Stimulated activated naive CD4-positive, alpha-beta T cell treated with Interleukin-2 at 50 U/mL for 16 hours (primary cell): ENCODE data around the gene MGAT5B.
"Not testable (repeated sequence)": the region's sequence is repeated elsewhere in the genome, so short reads cannot be mapped to it uniquely, and the experiment has no call there.

Experiments used
- DNase-seq: peaks from one replicate; lab custom pipeline; 2025; lab: John Stamatoyannopoulos, UW

MGAT5B gene

DNA sequence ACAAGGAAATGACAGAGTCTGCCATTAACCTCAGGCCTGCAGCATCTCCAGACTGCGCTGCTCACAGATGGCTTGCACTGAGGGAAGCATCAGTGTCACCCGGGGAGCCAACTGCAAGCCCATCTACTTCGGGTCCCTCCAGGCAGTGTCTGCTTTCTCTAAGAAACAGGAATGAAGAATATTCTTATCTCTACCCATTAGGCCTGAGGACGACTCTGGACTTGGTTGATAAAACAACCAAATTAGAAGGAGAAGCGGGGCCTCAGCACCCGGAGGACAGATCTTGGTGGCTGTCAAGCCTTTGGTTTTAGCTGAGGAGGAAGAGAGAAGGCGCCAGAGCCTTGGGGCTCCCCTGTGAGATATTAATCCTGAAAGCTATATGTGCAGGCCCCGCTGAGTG, 19.5 kb upstream of the MGAT5B start:
- no peak for DNase-seq

DNA sequence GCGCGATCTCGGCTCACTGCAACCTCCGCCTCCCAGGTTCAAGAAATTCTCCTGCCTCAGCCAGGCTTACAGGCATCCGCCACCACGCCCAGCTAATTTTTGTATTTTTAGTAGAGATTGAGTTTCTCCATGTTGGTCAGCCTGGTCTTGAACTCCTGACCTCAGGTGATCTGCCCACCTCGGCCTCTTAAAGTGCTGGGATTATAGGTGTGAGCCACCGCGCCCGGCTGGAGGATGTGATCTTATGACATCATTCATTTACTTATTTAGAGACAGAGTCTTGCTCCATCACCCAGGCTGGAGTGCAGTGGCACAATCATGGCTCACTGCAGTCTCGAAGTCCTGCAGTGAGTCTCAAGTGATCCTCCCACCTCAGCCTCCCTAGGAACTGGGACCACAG, 19.0 kb upstream of the MGAT5B start:
- DNase-seq = not testable (repeated sequence)

DNA sequence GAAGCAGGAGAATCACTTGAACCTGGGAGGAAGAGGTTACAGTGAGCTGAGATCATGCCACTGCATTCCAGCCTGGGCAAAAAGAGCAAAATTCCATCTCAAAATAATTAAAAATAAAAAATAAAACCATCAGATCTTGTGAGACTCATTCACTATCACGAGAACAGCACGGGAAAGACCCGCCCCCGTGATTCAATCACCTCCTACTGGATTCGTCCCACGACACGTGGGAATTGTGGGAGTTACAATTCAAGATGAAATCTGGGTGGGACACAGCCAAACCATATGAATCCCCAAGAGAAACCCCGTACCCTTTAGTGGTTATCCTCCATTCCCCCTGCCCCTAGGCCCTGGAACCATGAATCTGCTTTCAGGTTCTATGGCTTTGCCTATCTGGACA, 15.4 kb upstream of the MGAT5B start:
- no peak for DNase-seq

DNA sequence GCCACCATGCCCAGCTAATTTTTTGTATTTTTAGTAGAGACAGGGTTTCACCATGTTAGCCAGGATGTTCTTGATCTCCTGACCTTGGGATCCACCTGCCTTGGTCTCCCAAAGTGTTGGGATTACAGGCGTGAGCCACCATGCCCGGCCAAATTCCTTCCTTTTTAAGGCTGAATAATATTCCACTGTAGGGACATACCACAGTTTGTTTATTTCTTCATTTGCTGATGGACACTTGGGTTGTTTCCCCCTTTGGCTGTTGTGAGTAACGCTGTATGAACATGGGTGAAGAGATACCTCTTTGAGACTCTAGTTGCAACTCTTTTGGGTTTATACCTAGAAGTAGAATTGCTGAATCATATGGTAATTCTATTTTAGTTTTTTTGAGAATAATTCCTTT, 13.1 kb upstream of the MGAT5B start:
- no peak for DNase-seq

DNA sequence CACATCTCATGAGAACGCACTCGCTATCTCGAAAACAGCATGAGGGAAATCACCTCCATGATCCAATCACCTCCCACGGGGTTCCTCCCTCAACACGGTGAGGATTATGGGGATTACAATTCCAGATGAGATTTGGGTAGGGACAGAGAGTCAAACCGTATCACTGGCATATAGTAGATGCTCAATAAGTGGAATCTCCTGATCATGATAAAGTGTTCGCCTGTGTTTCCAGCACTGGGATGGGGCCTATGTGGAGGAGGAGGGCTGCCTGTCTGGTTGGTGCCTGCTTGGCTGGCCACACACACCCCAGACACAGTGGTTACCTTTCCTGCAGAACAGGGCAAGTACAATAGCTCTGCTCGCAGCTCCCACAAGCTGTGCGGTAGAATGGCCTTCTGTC, 6.1 kb upstream of the MGAT5B start:
- DNase-seq = no peak

DNA sequence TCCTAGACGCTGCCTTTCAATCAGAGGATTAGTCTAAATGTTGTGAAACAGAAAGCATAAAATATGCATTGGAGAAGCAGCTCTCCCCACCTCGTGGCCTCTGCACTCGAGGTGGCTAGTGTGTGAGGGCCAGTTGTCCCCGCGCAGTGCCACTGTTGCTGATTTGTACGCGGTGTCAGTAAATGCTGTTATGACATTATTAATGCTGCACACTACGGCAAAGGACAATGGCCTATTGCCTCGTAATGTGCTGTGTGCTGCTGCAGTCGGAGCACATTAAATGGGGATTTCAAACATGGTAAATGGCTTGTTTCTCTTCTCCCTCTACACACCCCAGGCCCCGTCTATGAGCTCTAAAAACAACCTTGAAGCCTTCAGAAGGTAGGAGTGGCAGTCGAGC, 5.7 kb upstream of the MGAT5B start:
- DNase-seq = no peak

DNA sequence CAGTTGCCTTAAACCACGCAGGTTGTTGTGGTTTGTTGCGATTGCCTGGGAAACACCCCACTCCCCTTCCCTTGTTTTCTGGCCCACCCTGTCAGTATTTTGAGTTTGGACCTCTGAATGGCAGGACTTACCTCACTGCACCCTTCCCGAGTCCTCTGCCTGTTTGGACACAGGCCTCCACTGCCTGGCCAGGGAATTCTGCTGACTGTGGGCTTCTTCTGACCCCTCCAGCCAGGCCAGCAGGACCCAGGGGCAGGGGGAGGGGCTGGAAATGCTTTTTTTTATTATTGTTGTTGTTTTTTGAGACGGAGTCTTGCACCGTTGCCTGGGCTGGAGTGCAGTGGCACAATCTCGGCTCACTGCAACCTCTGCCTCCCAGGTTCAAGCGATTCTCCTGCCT, 4.2 kb upstream of the MGAT5B start:
- no peak for DNase-seq

DNA sequence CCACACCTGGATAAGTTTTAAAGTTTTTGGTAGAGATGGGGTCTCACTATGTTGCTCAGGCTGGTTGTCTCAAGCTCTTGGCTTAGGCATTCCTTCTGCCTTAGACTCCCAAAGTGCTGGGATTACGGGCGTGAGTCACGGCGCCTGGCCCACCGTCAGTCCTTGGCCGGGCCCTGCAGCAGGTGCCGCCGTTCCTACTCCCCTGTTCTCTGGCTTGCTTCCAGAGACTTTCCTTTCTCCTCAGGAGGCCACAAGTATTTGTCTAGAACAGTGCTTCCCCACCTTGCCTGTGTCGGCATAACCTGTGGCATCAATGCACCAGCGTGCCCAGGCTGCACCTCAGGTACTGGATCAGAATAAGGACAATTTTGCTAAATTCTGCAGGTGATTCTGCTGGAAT, 3.0 kb upstream of the MGAT5B start:
- DNase-seq = no peak

DNA sequence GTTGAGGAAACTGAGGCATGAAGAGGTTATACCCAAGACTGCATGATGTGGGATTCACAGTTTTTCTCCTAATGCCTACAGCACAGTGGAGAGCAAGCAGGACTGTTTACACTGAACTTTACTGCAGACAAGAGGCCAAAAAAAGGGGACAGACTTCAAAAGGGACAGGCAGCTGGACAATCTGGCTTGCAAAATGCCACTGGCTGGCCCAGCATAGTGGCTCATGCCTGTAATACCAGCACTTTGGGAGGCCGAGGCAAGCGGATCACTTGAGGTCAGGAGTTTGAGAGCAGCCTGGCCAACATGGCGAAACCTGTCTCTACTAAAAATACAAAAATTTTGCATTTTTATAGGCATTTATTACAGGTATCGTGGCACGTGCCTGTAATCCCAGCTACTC, 2.0 kb upstream of the MGAT5B start:
- no peak for DNase-seq

DNA sequence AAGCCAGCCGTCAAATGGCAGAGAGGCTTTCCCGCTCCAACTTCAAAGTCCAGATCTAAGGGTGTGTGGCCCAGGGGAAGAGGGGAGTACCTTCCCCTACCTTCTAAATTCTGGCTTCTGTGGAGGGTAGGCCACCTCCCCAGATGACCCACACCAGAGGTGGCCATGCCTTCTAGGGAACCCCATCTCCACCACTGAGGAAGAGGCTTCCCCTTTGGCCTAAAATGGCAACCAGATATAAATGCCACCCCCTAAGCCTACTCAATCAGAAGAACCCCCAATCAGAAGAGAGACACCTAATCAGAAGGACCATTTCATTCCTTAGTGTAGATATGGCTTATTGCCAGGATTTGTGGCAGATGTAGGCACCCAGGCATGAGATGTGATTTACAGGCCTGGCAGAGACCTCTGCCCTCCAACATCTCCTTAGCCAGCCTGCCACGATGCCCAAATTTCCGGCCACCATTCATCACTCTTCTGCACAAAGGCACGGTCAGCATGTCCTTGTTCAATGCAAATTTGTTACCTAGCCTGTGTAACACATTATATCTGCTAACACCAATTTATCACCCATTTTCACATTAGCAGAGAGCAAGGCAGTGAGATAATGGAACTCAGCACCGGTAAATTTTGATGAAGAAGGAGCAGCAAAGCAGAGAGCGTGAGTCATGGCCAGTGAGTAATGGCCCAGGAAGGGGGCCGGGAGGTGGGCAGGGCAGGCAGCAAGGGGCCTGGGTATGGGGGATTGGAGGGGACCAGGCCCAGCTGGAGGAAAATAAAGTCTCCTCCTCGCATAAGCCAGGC, 1.2 kb upstream of the MGAT5B start:
- no peak for DNase-seq

DNA sequence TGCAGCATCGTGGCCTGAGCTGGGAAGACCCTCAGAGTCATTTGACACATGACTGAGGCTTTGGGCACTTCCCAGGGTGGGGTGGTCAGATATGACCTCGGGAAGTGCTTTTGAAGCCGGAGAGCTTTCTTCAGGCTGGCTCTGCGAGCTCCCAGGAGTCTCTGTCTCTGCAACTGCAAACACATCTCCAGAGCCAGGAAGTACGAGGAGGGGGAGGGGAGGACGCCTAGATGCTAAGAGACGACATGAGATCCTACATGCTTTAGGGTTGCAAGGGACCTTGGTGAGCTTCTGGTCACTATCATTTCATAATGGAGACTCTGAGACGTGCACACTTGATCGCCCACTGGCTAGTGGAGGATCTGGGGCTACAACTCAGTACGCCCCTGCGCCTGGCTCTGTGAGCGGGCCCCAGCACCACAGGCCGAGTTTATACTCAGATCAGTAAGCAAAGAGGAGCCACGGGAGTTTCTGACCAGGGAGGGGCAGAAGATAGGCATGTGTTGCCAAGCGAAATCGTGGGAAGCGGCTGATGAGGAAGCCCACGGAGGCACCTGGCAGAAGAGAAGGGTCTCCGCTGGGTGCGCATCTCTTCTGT, 527 bp upstream of the MGAT5B start:
- DNase-seq = no peak

DNA sequence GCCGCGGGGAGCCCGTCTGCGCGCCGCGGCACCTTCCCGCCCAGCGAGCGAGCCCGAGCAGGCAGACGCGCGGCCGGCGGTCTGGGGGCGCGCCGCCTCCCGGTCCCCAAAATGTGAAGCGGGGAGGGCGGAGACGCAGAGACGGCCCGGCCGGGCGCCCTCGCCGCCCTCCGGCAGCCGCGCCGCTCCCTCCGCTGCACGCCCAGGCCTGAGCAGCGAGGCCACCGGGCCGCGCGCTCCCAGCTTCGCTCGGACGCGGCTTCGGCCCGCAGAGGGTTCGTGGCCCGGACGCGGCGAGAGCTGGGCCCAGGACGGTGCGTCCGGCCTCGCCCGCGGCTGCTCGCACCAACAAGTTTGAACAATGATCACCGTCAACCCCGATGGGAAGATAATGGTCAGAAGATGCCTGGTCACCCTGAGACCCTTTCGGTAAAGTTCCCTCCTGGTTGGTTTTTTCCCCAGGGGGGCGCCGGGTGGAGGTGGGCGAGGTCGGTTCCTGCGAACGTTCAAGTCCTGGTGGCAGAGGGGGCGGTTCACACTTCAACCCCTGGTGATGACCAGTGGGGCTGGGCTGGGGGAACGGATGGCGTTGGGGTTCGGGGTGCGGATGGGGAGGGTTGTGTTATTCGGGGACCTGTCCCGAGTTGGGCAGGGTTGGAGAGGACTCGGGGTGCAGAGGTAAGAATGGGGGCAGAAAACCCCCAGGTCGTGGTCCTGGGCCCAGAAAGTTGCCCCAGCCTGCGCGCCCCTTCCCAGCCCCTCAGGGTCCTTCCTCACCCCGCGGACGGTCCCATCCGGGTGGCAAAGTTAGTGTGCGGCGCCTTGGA, 678 bp downstream of the MGAT5B start:
- DNase-seq = no peak

DNA sequence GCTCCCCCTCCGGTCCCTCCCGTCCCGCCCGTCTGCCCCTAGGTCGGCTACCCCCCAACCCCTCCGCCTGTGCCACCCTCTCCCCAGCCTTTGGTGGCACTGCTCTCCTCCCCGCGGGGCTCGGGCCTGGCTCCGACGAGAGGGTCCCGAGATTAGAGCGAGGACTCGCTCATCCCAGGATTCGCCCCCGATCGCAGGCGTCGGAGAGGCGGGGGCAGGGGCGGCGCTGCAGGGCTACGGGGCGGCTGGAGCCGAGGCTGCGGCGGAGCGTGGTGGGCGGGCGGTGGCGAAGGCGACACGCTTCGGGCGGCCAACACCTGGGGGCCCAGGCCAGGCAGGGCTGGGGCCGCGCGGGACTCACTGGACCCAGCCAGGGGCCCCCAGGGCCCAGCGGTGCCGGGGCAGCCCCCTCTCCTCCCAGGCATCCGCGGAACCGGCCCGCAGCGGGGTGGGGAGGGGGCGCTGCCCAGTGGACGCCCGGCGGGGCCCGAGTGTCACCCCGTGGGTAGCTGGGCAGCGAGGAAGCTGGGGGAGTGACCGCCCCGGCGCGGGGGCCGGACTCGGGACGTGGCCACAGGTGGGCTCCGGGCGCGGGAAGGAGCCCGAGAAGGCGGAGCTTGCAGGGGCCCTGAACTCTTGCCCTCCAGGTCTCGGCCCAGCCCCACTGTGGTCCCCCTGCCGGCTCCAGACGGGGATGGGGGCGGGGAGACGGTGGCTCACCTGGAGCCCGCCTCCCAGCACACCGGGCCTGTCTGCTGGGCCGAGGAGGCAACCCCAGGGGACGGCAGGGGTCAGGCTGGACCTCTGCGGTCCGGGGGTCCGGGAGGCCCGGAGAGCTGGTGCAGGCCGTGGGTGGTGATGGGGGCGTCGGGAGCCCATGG, 1.5 kb downstream of the MGAT5B start:
- DNase-seq = no peak

DNA sequence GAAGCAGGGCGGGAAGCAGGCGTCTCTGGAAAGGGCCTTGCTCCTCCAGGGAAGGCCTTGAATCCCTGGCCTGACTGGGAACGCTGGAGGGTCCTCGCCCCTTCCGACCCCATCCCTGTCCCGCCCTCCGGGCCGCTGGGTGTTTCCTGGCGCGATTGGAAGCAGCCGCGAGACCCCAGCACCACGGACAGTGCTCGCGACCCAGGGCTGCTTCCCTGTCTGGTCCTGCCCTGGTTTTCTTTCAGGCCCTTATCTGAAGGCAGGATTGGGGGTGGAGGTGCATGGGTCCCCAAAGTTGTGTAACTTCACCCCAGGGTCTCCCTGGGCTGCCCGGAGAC, 2.1 kb downstream of the MGAT5B start:
- DNase-seq = no peak

DNA sequence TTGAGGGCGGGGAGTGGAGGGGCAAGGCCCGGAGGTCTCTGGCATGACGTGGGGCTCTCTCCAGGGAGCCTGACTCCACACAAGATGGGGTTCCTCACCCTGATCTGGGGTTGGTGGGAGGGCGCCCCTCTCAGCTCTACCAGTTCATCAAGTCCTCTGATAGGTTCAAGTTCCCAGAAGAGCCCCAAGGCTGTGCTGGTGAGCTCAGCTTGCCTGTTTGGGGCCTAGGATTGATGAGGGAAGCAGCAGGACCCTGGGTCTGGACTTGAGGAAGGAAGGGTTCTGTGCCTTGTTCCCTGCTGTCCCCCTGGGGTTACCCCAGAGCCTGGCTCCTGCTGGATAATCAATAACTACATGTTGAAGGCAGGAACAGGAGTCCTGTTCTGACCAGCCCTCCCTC, 3.5 kb downstream of the MGAT5B start:
- no peak for DNase-seq

DNA sequence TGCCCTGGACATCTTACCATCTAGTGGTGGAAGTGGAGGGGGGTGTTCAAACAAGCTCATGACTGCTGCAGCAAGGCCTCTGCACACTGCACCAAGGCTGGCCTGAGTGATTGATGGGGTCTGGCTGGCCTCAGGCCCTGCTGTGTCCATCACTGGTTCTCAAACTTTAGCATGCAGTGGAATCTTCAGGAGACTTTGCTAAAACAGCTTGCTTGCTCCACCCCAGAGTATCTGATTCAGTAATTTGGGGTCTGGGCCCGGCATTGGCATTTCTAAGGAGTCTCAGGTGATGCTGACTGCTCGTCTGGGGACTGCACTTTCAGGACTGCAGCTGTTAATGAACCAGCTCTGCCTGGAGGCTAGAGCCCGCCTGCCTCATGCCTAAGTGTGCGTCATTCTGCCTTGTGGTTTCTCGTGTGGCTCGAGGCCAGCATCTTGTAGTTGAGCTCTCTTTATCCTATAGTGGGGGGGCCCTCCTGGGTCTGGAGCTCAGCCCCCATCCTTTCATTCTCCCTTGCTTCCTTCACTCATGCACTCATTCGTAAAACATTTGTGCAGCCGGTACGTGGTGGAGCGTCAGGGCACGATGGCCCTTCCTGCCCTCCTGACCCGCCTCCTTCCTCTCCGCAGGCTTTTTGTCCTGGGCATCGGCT, 4.1 kb downstream of the MGAT5B start:
- DNase-seq = no peak

DNA sequence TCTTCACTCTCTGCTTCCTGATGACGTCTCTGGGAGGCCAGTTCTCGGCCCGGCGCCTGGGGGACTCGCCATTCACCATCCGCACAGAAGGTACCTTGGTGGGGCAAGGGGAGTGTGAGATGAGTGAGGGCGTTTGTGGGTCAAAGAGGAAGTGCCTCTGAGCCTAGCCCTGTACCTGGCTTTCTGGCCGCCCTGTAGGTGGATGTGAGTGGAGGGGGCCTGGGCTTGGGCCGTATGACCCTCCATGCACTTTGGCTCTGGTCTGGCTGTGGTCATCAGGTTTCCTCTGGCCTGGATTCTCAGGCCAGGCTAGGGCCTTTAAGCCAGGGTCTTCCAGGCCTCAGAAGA, 4.6 kb downstream of the MGAT5B start:
- no peak for DNase-seq

DNA sequence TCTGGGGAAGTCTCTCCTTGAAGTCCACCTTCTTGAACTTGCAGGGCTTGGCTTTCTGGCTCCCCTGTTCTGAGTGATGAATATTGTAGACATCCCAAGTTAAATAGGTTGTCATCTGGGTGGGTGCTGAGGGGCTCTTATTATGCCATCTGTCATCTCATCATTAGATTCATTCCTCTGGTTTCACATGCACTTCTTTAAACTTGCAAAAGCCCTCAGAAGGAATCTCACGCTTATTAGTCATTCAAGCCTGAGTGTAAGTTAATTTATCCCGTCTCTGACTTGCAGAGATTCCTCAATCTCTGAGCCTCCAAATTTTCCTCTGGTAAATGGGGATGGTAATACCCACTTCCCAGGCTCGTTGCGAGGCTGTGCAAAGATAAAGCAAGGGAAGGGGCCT, 5.7 kb downstream of the MGAT5B start:
- no peak for DNase-seq

DNA sequence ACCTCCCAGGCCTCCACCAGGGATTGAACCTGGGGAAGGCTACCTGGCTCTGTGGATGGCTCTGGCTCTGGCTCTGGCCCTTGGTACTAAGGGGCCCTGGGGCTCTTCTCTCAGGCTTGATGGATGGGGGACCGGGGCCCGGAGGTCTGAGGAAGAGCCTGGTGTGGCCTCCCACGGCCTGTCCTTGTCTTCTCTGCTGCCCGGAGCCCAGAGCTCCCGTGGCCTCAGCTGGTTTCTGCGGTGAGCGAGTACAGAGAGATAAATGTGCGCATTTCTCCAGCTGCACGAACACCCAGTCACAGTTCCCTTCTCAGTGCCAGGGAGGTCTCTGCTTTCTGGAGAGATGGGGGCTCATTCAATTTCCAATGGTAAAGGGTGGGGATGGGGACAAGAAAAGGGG, 9.2 kb downstream of the MGAT5B start:
- no peak for DNase-seq

DNA sequence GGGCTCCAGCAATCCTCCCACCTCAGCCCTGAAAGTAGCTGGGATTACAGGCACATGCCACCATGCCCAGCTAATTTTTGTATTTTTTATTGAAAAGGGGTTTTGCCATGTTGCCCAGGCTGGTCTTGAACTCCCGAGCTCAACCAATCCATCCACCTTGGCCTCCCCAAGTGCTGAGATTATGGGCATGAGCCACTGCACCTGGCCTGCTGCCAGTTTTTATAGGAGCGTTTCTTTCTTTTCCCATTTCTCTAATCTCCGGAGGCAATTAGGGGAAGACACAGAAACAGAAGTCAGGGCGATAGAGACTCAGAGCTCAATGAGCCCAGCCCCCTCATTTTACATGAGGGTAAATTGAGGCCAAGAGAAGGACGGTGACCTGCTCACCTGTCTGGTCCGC, 10.4 kb downstream of the MGAT5B start:
- no peak for DNase-seq

DNA sequence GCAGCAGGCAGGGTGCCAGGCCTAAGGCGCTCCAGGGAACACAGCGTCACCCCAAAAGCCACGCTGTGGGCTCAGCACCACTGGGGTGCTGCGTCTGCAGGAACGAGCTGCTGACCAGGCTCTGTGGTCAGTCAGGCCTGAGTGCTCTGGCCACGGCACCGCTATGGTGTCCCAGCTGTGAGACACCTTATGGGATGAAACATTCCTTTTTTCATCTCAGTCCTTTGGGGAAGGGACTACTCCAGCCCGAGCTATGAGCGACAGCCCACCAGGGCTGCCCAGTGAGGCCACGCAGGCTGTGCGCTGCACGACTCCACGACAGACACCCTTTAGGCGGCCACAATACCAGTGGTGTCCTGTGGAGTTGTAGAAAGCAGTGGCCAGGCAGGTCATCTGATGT, 11.1 kb downstream of the MGAT5B start:
- DNase-seq = no peak

DNA sequence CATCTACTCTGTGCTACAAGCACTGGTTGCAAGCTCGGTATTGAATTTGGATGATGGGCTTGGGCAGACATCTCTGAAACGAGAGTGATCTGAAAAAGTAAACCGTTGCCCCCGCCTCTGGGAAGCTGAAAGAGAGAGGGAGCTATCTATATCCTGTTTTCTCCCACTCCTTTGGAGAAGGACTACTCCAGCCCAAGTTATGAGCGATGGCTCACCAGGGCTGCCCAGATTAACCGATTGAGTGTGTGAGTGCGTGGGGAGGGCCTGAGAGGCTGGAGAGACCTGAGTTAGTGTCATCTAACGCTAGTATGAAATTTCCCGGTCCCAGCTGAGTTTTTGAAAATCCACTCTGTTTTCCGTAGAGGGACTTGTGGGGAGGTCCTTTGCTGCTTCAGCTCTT, 11.5 kb downstream of the MGAT5B start:
- no peak for DNase-seq
